Measurements from ENCODE around the gene GJB3.

The GJB3 gene

GRCh38 chr1:34825455-34826091 is 44.6 kb downstream of the GJB3 start:
- DNase-seq (ENCODE audit: low read depth): no peak

- no peak for DNase-seq (ENCODE audit: low read depth)
These were observed 46.4 kb downstream of the GJB3 start for GRCh38 chr1:34827341-34827941.

GRCh38 chr1:34828611-34829010 is 47.6 kb downstream of the GJB3 start:
- no peak for DNase-seq (ENCODE audit: low read depth)

- peak; percentile 89 for DNase-seq (ENCODE audit: low read depth)
These were observed 48.2 kb downstream of the GJB3 start for GRCh38 chr1:34829250-34829649.

GRCh38 chr1:34831721-34832246 is 50.8 kb downstream of the GJB3 start:
- DNase-seq (ENCODE audit: low read depth): no peak

- DNase-seq (ENCODE audit: low read depth): no peak
These were observed 52.7 kb downstream of the GJB3 start for GRCh38 chr1:34833711-34834110.

All from CMK (cell line).